Aorta (tissue), 5 donors: ENCODE measurements around the gene PDHB. TPM values are rescaled to one million over a fixed set of nuclear protein-coding genes. Genes with fewer than 3 reads are reported as not detected.

Experiments
- ATAC-seq: fragments of 200-7000 bp; cut with Tn5 transposase; one replicate; pipeline ENCODE4 v1.9.1; 2022; ENCODE audit warnings: moderate library complexity; ENCODE audit not compliant: low FRiP score
- DNase-seq, 2 donors: peaks; one replicate each; pipeline ENCODE4 v3.0.0-alpha.2; 2020
- H3K27ac ChIP-seq, 2 donors: one replicate each; pipeline ENCODE4 v1.5.1; 2013; ENCODE audit warnings: low read length in 2 of 2, mild to moderate bottlenecking in 2 of 2, moderate library complexity in 2 of 2, control low read depth in 1 of 2, inconsistent platforms in 1 of 2, low read depth in 1 of 2
- H3K27me3 ChIP-seq, 2 donors: one replicate each; pipeline ENCODE4 v1.6.1; 2013; ENCODE audit warnings: control low read depth in 1 of 2, low read length in 1 of 2, mild to moderate bottlenecking in 1 of 2, moderate library complexity in 1 of 2; ENCODE audit not compliant: insufficient read depth in 2 of 2, control insufficient read depth in 1 of 2
- H3K36me3 ChIP-seq, 2 donors: one replicate each; pipeline ENCODE4 v1.6.1; 2013; ENCODE audit warnings: control low read depth in 1 of 2, low read length in 1 of 2, mild to moderate bottlenecking in 1 of 2; ENCODE audit not compliant: insufficient read depth in 2 of 2, control insufficient read depth in 1 of 2
- H3K4me1 ChIP-seq, 2 donors: one replicate each; pipeline ENCODE4 v1.6.1; 2013; ENCODE audit warnings: low read length in 2 of 2, control low read depth in 1 of 2, mild to moderate bottlenecking in 1 of 2, moderate library complexity in 1 of 2; ENCODE audit not compliant: insufficient read depth in 2 of 2, control insufficient read depth in 1 of 2
- H3K4me3 ChIP-seq, 2 donors: one replicate each; pipeline ENCODE4 v1.5.1; 2013; ENCODE audit warnings: low read length in 2 of 2, control low read depth in 1 of 2, mild to moderate bottlenecking in 1 of 2
- H3K9me3 ChIP-seq: one replicate; pipeline ENCODE4 v1.6.1; 2013; ENCODE audit warnings: mild to moderate bottlenecking, low read length; ENCODE audit not compliant: control insufficient read depth
- WGBS, 2 donors: extraction: QIAGEN DNeasy Blood & Tissue Kit; methylation state at CpG; one replicate each; pipeline ENCODE4 v1.1.7; 2013; 5-methylcytosine and 5-hydroxymethylcytosine counted together
- intact Hi-C, 2 donors: fragments of 100-400 bp; cut with DNase I; formaldehyde crosslinking; loops; one replicate each; pipeline versions ENCODE4 v1.14.2 to v1.15.0; 2022
- polyA plus RNA-seq, 2 donors: library from polyadenylated mRNA; stranded (reverse); fragments of 200-250 nt; gene quantifications; one replicate each; pipeline ENCODE4 v1.2.3, GENCODE V29; 2013
- total RNA-seq, 2 donors: library from RNA; stranded (reverse); fragmentation: NEBNext Ultra II Directional; extraction: Animal tissue kit (Norgen Biotek cat#: 25700); gene quantifications; one replicate each; pipeline ENCODE4 v1.2.1, GENCODE V29; 2021
- donor health status: healthy with polysubstance abuse.
- donor health status: Bipolar disorder and iron deficiency.
- donor health status: DM: no; HTN: no; CAD: no.
- donor health status: DM: no; HTN: no; CAD: no.
- donor health status: DM: yes; HTN: yes; CAD: no.

The PDHB gene
- total and polyA plus RNA-seq, 4 donors = 49.0 to 72.7 (median 59.1) TPM

GRCh38 chr3:58417075-58417474 lies 16.6 kb downstream of the PDHB start:
- H3K36me3 ChIP-seq = no peaks in the 10 kb centered on the region
- no peaks in the 10 kb centered on the region for H3K9me3 ChIP-seq
- H3K27me3 ChIP-seq = no peaks in the 10 kb centered on the region
- no peak for ATAC-seq
- H3K4me1 ChIP-seq = no peaks in the 10 kb centered on the region
- H3K4me3 ChIP-seq = no peak overlapping the region
- intact Hi-C loops = loop anchor here (5.0 to 10.0 kb wide), 3 partner anchors 85 to 242 kb away; partner anchors contain the start of gene PXK (in 1 of the 2)
- WGBS, 2 donors = 90 to 98% methylated on average over 2 of the region's 2 CpGs
- no peak for DNase-seq
- H3K27ac ChIP-seq = no peak overlapping the region

- no peak overlapping the region for H3K27ac ChIP-seq
- WGBS, 2 donors = 96 to 98% methylated on average over 2 of the region's 2 CpGs
- DNase-seq (no peak), ATAC-seq (no peak)
- H3K27me3 ChIP-seq = no peaks in the 10 kb centered on the region
- no peak overlapping the region for H3K4me3 ChIP-seq
- no peaks in the 10 kb centered on the region for H3K9me3 ChIP-seq
- H3K36me3 ChIP-seq = no peaks in the 10 kb centered on the region
- intact Hi-C loops = loop anchor here (5.0 to 10.0 kb wide), 3 partner anchors 84 to 241 kb away; partner anchors contain the start of gene PXK (in 1 of the 2)
- H3K4me1 ChIP-seq = no peaks in the 10 kb centered on the region
Observed at GRCh38 chr3:58416191-58416590, 17.4 kb downstream of the PDHB start.

GRCh38 chr3:58414538-58415197 lies 19.0 kb downstream of the PDHB start:
- DNase-seq = peak in 1 of 2 donors; percentile 59
- Histone ChIP-seq H3K4me1 (no peaks in the 10 kb centered on the region), H3K4me3 (no peak overlapping the region), H3K27ac (no peak overlapping the region), H3K36me3 (peaks cover 0 to 5% of the 10 kb centered on the region in 2 donors), H3K27me3 (no peaks in the 10 kb centered on the region), H3K9me3 (no peaks in the 10 kb centered on the region)
- peak; percentile 81 for ATAC-seq
- intact Hi-C loops = loop anchor here (5.0 to 10.0 kb wide), 3 partner anchors 82 to 240 kb away; partner anchors contain the start of gene PXK (in 2 of the 2)

GRCh38 chr3:58411851-58412830 lies 21.5 kb downstream of the PDHB start:
- Histone ChIP-seq H3K27ac (no peak overlapping the region), H3K4me3 (no peak overlapping the region), H3K36me3 (peaks cover 0 to 8% of the 10 kb centered on the region in 2 donors), H3K9me3 (no peaks in the 10 kb centered on the region), H3K27me3 (no peaks in the 10 kb centered on the region), H3K4me1 (no peaks in the 10 kb centered on the region)
- no peak for ATAC-seq
- WGBS, 2 donors = 68 to 85% methylated on average over 8 of the region's 8 CpGs
- intact Hi-C loops = loop anchor here (5.0 to 10.0 kb wide), 2 partner anchors 80 to 237 kb away; partner anchors contain the start of gene PXK (in 1 of the 2)
- no peak for DNase-seq

GRCh38 chr3:58411036-58411435 lies 22.6 kb downstream of the PDHB start:
- no peak for DNase-seq
- intact Hi-C loops = loop anchor here (5.0 to 10.0 kb wide), 2 partner anchors 79 to 236 kb away; partner anchors contain the start of gene PXK (in 1 of the 2)
- Histone ChIP-seq H3K4me3 (no peak overlapping the region), H3K4me1 (no peaks in the 10 kb centered on the region), H3K27ac (no peak overlapping the region), H3K9me3 (no peaks in the 10 kb centered on the region), H3K27me3 (no peaks in the 10 kb centered on the region), H3K36me3 (peaks cover 0 to 8% of the 10 kb centered on the region in 2 donors)
- WGBS, 2 donors = 98% methylated on average over 3 of the region's 3 CpGs
- no peak for ATAC-seq

GRCh38 chr3:58409663-58410062 lies 24.0 kb downstream of the PDHB start:
- H3K4me3 ChIP-seq = no peak overlapping the region
- H3K36me3 ChIP-seq = peaks cover 0 to 8% of the 10 kb centered on the region in 2 donors
- H3K27ac ChIP-seq = no peak overlapping the region
- no peak for DNase-seq
- no peaks in the 10 kb centered on the region for H3K4me1 ChIP-seq
- H3K27me3 ChIP-seq = no peaks in the 10 kb centered on the region
- 82% methylated on average over 3 of the region's 3 CpGs for WGBS, 2 donors
- no peak for ATAC-seq
- no peaks in the 10 kb centered on the region for H3K9me3 ChIP-seq
- intact Hi-C loops = loop anchor here (5.0 to 10.0 kb wide), 2 partner anchors 77 to 235 kb away; partner anchors contain the start of gene PXK (in 1 of the 2)

- intact Hi-C loops = no loop called here
- H3K36me3 ChIP-seq = peaks cover 0 to 8% of the 10 kb centered on the region in 2 donors
- H3K9me3 ChIP-seq = no peaks in the 10 kb centered on the region
- H3K4me3 ChIP-seq = no peak overlapping the region
- WGBS, 2 donors = 86 to 87% methylated on average over 5 of the region's 5 CpGs
- DNase-seq (no peak), ATAC-seq (no peak)
- H3K27me3 ChIP-seq = no peaks in the 10 kb centered on the region
- H3K4me1 ChIP-seq = no peaks in the 10 kb centered on the region
- H3K27ac ChIP-seq = no peak overlapping the region
Observed at GRCh38 chr3:58408906-58409305, 24.7 kb downstream of the PDHB start.

- no peak for ATAC-seq
- H3K27ac ChIP-seq = no peak overlapping the region
- DNase-seq = no peak
- H3K4me1 ChIP-seq = no peaks in the 10 kb centered on the region
- H3K36me3 ChIP-seq = peaks cover 0 to 5% of the 10 kb centered on the region in 2 donors
- no peaks in the 10 kb centered on the region for H3K27me3 ChIP-seq
- no peak overlapping the region for H3K4me3 ChIP-seq
- 67 to 74% methylated on average over 4 of the region's 4 CpGs for WGBS, 2 donors
- intact Hi-C loops = no loop called here
- no peaks in the 10 kb centered on the region for H3K9me3 ChIP-seq
Observed at GRCh38 chr3:58404396-58404795, 29.2 kb downstream of the PDHB start.
